GM12878 (cell line): ENCODE data around the gene OGFOD3. TPM values are rescaled to one million over a fixed set of nuclear protein-coding genes. Genes with fewer than 3 reads are reported as not detected.
A peak's percentile ranks its signal among the peaks of the same experiment; 100 is the strongest.

Source experiments
- ATAC-seq: fragments of 200-7000 bp; cut with Tn5 transposase; 3 replicates; pipeline ENCODE4 v1.9.1; 2020; ENCODE audit warnings: mild to moderate bottlenecking, moderate library complexity
- BruUV-seq: library from RNA; stranded (reverse); fragments of 400-500 nt; replicated peaks from 2 replicates; lab custom pipeline; 2021; lab: Mats Ljungman, UMichigan
- CTCF ChIA-PET: fragments of 300-600 bp; sonication (Branson Sonifier 250); formaldehyde crosslinking; extraction: SDS; loops from one replicate; lab custom pipeline; 2021; ENCODE audit warnings: inconsistent platforms; lab: Yijun Ruan, JAX
- POLR2A ChIA-PET: fragments of 350-600 bp; formaldehyde crosslinking; extraction: SDS; loops from one replicate; lab custom pipeline; 2021; ENCODE audit warnings: inconsistent platforms; lab: Charles Lee
- RAD21 ChIA-PET: fragments of 300-600 bp; sonication (Branson Sonifier 250); formaldehyde crosslinking; loops from one replicate; lab custom pipeline; 2023; ENCODE audit warnings: antibody characterized with exemption; ENCODE audit not compliant: unreplicated experiment; lab: Charles Lee
- SMC1A ChIA-PET: fragments of 300-600 bp; sonication (Branson Sonifier 250); formaldehyde crosslinking; loops from one replicate; lab custom pipeline; 2023; ENCODE audit not compliant: unreplicated experiment, uncharacterized antibody; lab: Charles Lee
- DNase-seq: peaks from one replicate; pipeline ENCODE4 v3.0.0-alpha.2; 2011; ENCODE audit warnings: low read depth, low spot score
- FAIRE-seq: peaks from 3 replicates; lab custom pipeline; 2011; peaks lifted over from hg19 to GRCh38; lab: Jason Lieb, UNC
- H2AFZ ChIP-seq: 2 replicates; pipeline ENCODE4 v1.6.0; 2011; ENCODE audit warnings: low read depth, low read length, control low read depth; ENCODE audit not compliant: control insufficient read depth
- H3K27ac ChIP-seq: 2 replicates; pipeline ENCODE4 v1.5.1; 2011; ENCODE audit warnings: control low read depth; ENCODE audit not compliant: control insufficient read depth, insufficient read depth
- H3K27me3 ChIP-seq, 2 experiments: replicated peaks in 1 of 2; 2 replicates each; pipeline versions ENCODE4 v1.6.0 to v1.6.1; 2011; ENCODE audit warnings: low read length in 1 of 2; ENCODE audit not compliant: control insufficient read depth in 2 of 2, insufficient read depth in 2 of 2
- H3K36me3 ChIP-seq, 2 experiments: 2 replicates each; pipeline ENCODE4 v1.5.1; 2011; ENCODE audit warnings: low read length in 1 of 2; ENCODE audit not compliant: control insufficient read depth in 2 of 2, insufficient read depth in 2 of 2
- H3K4me1 ChIP-seq: 2 replicates; pipeline ENCODE4 v1.6.1; 2011; ENCODE audit warnings: mild to moderate bottlenecking, low read length, moderate library complexity, mixed read lengths; ENCODE audit not compliant: control insufficient read depth, insufficient read depth
- H3K4me2 ChIP-seq: 2 replicates; pipeline ENCODE4 v1.6.0; 2011; ENCODE audit warnings: control low read depth; ENCODE audit not compliant: control insufficient read depth, insufficient read depth
- H3K4me3 ChIP-seq: fragments of 200-600 bp; sonication (generic); 2 replicates; pipeline ENCODE4 v1.5.1; 2016
- H3K79me2 ChIP-seq: 2 replicates; pipeline ENCODE4 v1.6.0; 2011; ENCODE audit warnings: low read length; ENCODE audit not compliant: control insufficient read depth, insufficient read depth
- H3K9ac ChIP-seq: 2 replicates; pipeline ENCODE4 v1.8.0; 2011; ENCODE audit warnings: low read length, control low read depth, mixed read lengths; ENCODE audit not compliant: control insufficient read depth, insufficient read depth
- H3K9me3 ChIP-seq: replicated peaks from 3 replicates; pipeline ENCODE4 v1.5.1; 2011; ENCODE audit warnings: mild to moderate bottlenecking, low read length; ENCODE audit not compliant: control insufficient read depth, insufficient read depth
- H4K20me1 ChIP-seq: 2 replicates; pipeline ENCODE4 v1.6.0; 2011; ENCODE audit not compliant: control insufficient read depth, insufficient read depth
- CUX1 ChIP-seq: IDR thresholded peaks from 2 replicates; pipeline ENCODE4 v1.6.1; 2012; ENCODE audit warnings: improper control_type of control experiment, low read depth, low read length; ENCODE audit not compliant: insufficient replicate concordance
- EP300 ChIP-seq, 2 experiments: fragments of 150-350 bp in 1 of 2; IDR thresholded peaks; 2 replicates each; pipeline ENCODE4 v1.6.1; 2011 to 2012; ENCODE audit warnings: low read depth in 2 of 2, low read length in 2 of 2, borderline replicate concordance in 1 of 2, improper control_type of control experiment in 1 of 2, inconsistent platforms in 1 of 2; ENCODE audit not compliant: control insufficient read depth in 1 of 2
- ESRRA ChIP-seq: IDR thresholded peaks from 2 replicates; pipeline ENCODE4 v1.6.1; 2012; ENCODE audit warnings: mild to moderate bottlenecking, low read length, improper control_type of control experiment
- IKZF1 ChIP-seq: fragments of 450-650 bp; conservative IDR thresholded peaks from 2 replicates; pipeline ENCODE4 v1.6.1; 2017; ENCODE audit warnings: antibody characterized with exemption, mild to moderate bottlenecking
- NFYB ChIP-seq: IDR thresholded peaks from 2 replicates; pipeline ENCODE4 v1.6.1; 2011; ENCODE audit warnings: low read depth, mild to moderate bottlenecking, low read length, improper control_type of control experiment, moderate library complexity; ENCODE audit not compliant: insufficient read depth
- NR2C2 ChIP-seq: IDR thresholded peaks from 2 replicates; pipeline ENCODE4 v1.6.1; 2011; ENCODE audit warnings: borderline replicate concordance, low read depth; ENCODE audit not compliant: control insufficient read depth, insufficient read length
- RAD21 ChIP-seq: IDR thresholded peaks from 2 replicates; pipeline ENCODE4 v1.6.1; 2011; ENCODE audit warnings: mild to moderate bottlenecking, low read depth, low read length, moderate library complexity; ENCODE audit not compliant: insufficient read depth
- YY1 ChIP-seq: IDR thresholded peaks from 2 replicates; pipeline ENCODE4 v1.6.1; 2011; ENCODE audit warnings: low read depth, mild to moderate bottlenecking, low read length
- ZNF217 ChIP-seq: fragments of 450-650 bp; IDR thresholded peaks from 2 replicates; pipeline ENCODE4 v1.6.1; 2017; ENCODE audit warnings: antibody characterized with exemption, mild to moderate bottlenecking
- WGBS: methylation state at CpG from one replicate; pipeline ENCODE4 v1.1.6; 2016; ENCODE audit warnings: low lambda C conversion rate; ENCODE audit not compliant: insufficient replicate concordance, insufficient coverage; ENCODE audit errors: missing lambda C conversion rate; 5-methylcytosine and 5-hydroxymethylcytosine counted together
- in situ Hi-C: fragments of 300-500 bp; cut with MboI; formaldehyde crosslinking; loops from 9 replicates; pipeline ENCODE4 v1.14.3; 2018; ENCODE audit warnings: mixed read lengths
- intact Hi-C: fragments of 100-400 bp; cut with micrococcal nuclease; formaldehyde crosslinking; loops from one replicate; pipeline ENCODE4 v1.14.2; 2022; ENCODE audit not compliant: unreplicated experiment
- polyA plus RNA-seq, 11 experiments: library from polyadenylated mRNA; depleted of rRNA in 4 of 11; unstranded in 6 of 11; stranded (reverse) in 5 of 11; fragments of >200 nt; fragmentation: Nextera tagmentation in 4 of 11; fragmentation: Illumina TruSeq in 1 of 11; extraction: Ambion mirVana in 4 of 11; extraction: Trizol in 1 of 11; gene quantifications; 1 replicate in 1 of 11; 2 replicates in 10 of 11; pipeline versions ENCODE4 v1.2.1 to v1.2.3, GENCODE V29; 2011 to 2016; ENCODE audit warnings: inconsistent platforms in 2 of 11, missing spikeins in 2 of 11, low read depth in 1 of 11
- total RNA-seq, 4 experiments: library from RNA; depleted of rRNA in 3 of 4; stranded (reverse); fragments of >200 nt in 3 of 4; fragmentation: Illumina TruSeq in 1 of 4; extraction: Trizol in 1 of 4; gene quantifications; 2 replicates each; pipeline versions ENCODE4 v1.2.1 to v1.2.3, GENCODE V29; 2013 to 2021
- TF ChIP-seq, protein P1 (sequence below), 3 experiments: IDR thresholded peaks in 2 of 3; conservative IDR thresholded peaks in 1 of 3; 2 replicates each; pipeline ENCODE4 v1.5.1; 2011; ENCODE audit warnings: low read depth in 3 of 3, low read length in 3 of 3, mild to moderate bottlenecking in 3 of 3, control low read depth in 2 of 3, moderate library complexity in 2 of 3, inconsistent platforms in 1 of 3, mixed read lengths in 1 of 3; ENCODE audit not compliant: control insufficient read depth in 2 of 3, insufficient read depth in 1 of 3; ENCODE audit errors: extremely low read depth in 1 of 3
- TF ChIP-seq, protein P2 (sequence below): fragments of 450-650 bp; IDR thresholded peaks from 2 replicates; pipeline ENCODE4 v1.6.1; 2016; ENCODE audit warnings: mild to moderate bottlenecking

The OGFOD3 gene
- total and polyA plus RNA-seq, 10 of the 15 experiments (the other 5 are each of a cell fraction or from before 2014, with no cell fraction given): 0.48 to 28.4 (median 18.3) TPM

- in situ Hi-C loops (loop anchor here (5.0 kb wide), 2 partner anchors 55 to 200 kb away; no protein-coding TSS in a partner anchor), intact Hi-C loops (loop anchor here (1.0 to 5.0 kb wide), 3 partner anchors 62 to 203 kb away; no protein-coding TSS in a partner anchor)
- H2AFZ ChIP-seq: no peak overlapping the region
- H3K27me3 ChIP-seq: no peaks in the 10 kb centered on the region
- H3K4me3 ChIP-seq: no peak overlapping the region
- ChIA-PET CTCF (interaction anchor here (0.6 to 3.7 kb wide), 23 partner anchors 10 to 202 kb away, joined by 3 to 35 read pairs (median 6); partner anchors contain the start of genes HEXD and OGFOD3), SMC1A (interaction anchor here (0.9 to 2.4 kb wide), 9 partner anchors 14 to 628 kb away, joined by 3 to 14 read pairs (median 4); partner anchors contain the start of gene HEXD), RAD21 (interaction anchor here (0.9 to 3.3 kb wide), 13 partner anchors 15 to 207 kb away, joined by 3 to 16 read pairs (median 5); partner anchors contain the start of genes HEXD and OGFOD3), POLR2A (interaction anchor here (0.6 to 1.8 kb wide), 3 partner anchors 54 to 107 kb away, joined by 3 to 5 read pairs (median 3); no protein-coding TSS in a partner anchor)
- BruUV-seq: no TSS peak
- no peaks in the 10 kb centered on the region for H3K79me2 ChIP-seq
- ATAC-seq (peak; percentile 93), FAIRE-seq (peak; percentile 98), DNase-seq (no peak)
- H3K9ac ChIP-seq: no peak overlapping the region
- no peaks in the 10 kb centered on the region for H4K20me1 ChIP-seq
- 34% methylated on average over 26 of the region's 26 CpGs for WGBS
- peaks cover 15% of the 10 kb centered on the region for H3K4me1 ChIP-seq
- H3K36me3 ChIP-seq: no peaks in the 10 kb centered on the region
- no peak overlapping the region for H3K4me2 ChIP-seq
- no peaks in the 10 kb centered on the region for H3K9me3 ChIP-seq
- H3K27ac ChIP-seq: no peak overlapping the region
- TF ChIP-seq IKZF1 (no peak), ZNF217 (no peak), CUX1 (no peak), NFYB (0 out of 2 replicates have a peak, but pooled peaks have one; percentile 20), NR2C2 (no peak), ESRRA (0 out of 2 replicates have a peak, but pooled peaks have one; percentile 62), RAD21 (peak; percentile 86), EP300 (IDR thresholded peaks at IDR 0.05; ENCODE audit: borderline replicate concordance in 1 of 2, control insufficient read depth in 1 of 2, low read depth in 2 of 2, low read length in 2 of 2) (no peak), YY1 (peak; percentile 69)
- TF ChIP-seq, protein P1, sequence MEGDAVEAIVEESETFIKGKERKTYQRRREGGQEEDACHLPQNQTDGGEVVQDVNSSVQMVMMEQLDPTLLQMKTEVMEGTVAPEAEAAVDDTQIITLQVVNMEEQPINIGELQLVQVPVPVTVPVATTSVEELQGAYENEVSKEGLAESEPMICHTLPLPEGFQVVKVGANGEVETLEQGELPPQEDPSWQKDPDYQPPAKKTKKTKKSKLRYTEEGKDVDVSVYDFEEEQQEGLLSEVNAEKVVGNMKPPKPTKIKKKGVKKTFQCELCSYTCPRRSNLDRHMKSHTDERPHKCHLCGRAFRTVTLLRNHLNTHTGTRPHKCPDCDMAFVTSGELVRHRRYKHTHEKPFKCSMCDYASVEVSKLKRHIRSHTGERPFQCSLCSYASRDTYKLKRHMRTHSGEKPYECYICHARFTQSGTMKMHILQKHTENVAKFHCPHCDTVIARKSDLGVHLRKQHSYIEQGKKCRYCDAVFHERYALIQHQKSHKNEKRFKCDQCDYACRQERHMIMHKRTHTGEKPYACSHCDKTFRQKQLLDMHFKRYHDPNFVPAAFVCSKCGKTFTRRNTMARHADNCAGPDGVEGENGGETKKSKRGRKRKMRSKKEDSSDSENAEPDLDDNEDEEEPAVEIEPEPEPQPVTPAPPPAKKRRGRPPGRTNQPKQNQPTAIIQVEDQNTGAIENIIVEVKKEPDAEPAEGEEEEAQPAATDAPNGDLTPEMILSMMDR (IDR thresholded peaks at IDR 0.05 in 2 of 3, conservative IDR thresholded peaks at IDR 0.05 in 1 of 3; ENCODE audit: control insufficient read depth in 2 of 3, extremely low read depth in 1 of 3, insufficient read depth in 1 of 3, low read depth in 3 of 3, low read length in 3 of 3): peak; percentile 92 to 93 (median 92)
- TF ChIP-seq, protein P2, sequence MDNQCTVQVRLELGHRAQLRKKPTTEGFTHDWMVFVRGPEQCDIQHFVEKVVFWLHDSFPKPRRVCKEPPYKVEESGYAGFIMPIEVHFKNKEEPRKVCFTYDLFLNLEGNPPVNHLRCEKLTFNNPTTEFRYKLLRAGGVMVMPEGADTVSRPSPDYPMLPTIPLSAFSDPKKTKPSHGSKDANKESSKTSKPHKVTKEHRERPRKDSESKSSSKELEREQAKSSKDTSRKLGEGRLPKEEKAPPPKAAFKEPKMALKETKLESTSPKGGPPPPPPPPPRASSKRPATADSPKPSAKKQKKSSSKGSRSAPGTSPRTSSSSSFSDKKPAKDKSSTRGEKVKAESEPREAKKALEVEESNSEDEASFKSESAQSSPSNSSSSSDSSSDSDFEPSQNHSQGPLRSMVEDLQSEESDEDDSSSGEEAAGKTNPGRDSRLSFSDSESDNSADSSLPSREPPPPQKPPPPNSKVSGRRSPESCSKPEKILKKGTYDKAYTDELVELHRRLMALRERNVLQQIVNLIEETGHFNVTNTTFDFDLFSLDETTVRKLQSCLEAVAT: 0 out of 2 replicates have a peak, but pooled peaks have one; percentile 20
Measured at GRCh38 chr17:82351713-82352488, 66.5 kb downstream of the OGFOD3 start.
